GM12892 (cell line): Measurements from ENCODE around the gene DLG3.

ENCODE experiments used
- DNase-seq: peaks from one replicate; pipeline ENCODE4 v3.0.0; 2011; ENCODE audit not compliant: insufficient read length
- FAIRE-seq: peaks from 2 replicates; lab custom pipeline; 2011; peaks lifted over from hg19 to GRCh38; lab: Jason Lieb, UNC
- POLR2A ChIP-seq: IDR thresholded peaks from 2 replicates; pipeline ENCODE4 v1.6.1; 2011; ENCODE audit warnings: low read depth, low read length, control low read depth
- POLR2AphosphoS5 ChIP-seq: IDR thresholded peaks from 2 replicates; pipeline ENCODE4 v1.6.1; 2011; ENCODE audit warnings: low read depth, low read length, control low read depth
- TAF1 ChIP-seq: IDR thresholded peaks from 2 replicates; pipeline ENCODE4 v1.6.1; 2011; ENCODE audit warnings: low read depth, mild to moderate bottlenecking, control low read depth, low read length, borderline replicate concordance

DLG3 gene

GRCh38 chrX:70552130-70552704 is 107.6 kb downstream of the DLG3 start:
- FAIRE-seq (no peak), DNase-seq (no peak)
- TF ChIP-seq POLR2A = no peak

DNA sequence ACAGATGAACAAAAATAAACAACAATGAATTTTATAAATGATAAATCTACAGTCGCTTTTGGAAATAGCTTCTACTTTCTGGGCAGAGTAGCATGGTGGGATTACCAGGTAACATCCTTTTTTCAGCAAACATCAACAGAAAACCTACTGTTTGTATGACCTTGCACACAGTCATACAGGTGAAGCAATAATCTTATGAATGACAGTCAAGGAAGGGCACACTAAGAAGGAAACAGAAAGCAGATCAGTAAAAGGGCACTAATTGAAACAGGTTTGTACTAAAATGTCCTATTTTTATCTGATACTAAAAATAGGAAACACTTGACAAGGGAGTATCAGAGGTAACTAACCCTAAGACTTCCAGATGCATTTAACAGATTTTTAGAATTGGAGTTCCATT is 108.9 kb downstream of the DLG3 start:
- FAIRE-seq (no peak), DNase-seq (no peak)
- TF ChIP-seq TAF1 (no peak), POLR2AphosphoS5 (no peak), POLR2A (no peak)

GRCh38 chrX:70554081-70554480 is 109.4 kb downstream of the DLG3 start:
- TF ChIP-seq TAF1 (no peak), POLR2AphosphoS5 (no peak), POLR2A (no peak)
- DNase-seq (no peak), FAIRE-seq (no peak)

- DNase-seq (no peak), FAIRE-seq (no peak)
- TF ChIP-seq POLR2AphosphoS5 = no peak
- no peak for TF ChIP-seq TAF1
- no peak for TF ChIP-seq POLR2A
Observed at GRCh38 chrX:70554523-70554922, 109.9 kb downstream of the DLG3 start.

GRCh38 chrX:70554948-70555347 is 110.3 kb downstream of the DLG3 start:
- DNase-seq (no peak), FAIRE-seq (no peak)
- TF ChIP-seq POLR2AphosphoS5 = no peak
- TF ChIP-seq POLR2A = no peak
- TF ChIP-seq TAF1 = no peak
